GM10266 (cell line): ENCODE results near the gene CNTN6.

Source experiments
- DNase-seq: peaks from one replicate; pipeline ENCODE4 v3.0.0; 2012; ENCODE audit errors: extremely low spot score
- TF ChIP-seq, protein P1 (sequence below): IDR thresholded peaks from 2 replicates; pipeline ENCODE4 v1.5.1; 2012; ENCODE audit warnings: mild to moderate bottlenecking, low read depth; ENCODE audit not compliant: control insufficient read depth, insufficient read depth; ENCODE audit errors: missing control alignments

Gene CNTN6

DNA sequence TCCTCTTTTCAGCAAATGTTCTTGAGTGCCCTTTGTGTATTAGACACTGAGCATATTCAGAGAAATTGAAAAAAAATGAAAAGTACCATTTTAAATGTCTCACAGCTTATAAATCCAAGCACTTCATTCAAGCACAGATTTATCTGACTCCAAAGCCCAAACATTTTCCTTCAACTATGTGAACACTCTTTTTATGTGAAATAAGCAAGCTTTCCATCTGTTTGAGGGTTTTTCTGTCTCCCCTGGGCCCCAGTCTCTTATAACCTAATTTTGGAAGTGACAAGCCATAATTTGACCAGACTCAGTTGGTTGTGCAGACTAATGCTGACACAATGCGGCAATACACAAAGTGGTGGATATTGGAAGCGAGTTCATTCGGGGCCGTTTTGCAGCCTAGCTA is 170.3 kb downstream of the CNTN6 start:
- no peak for DNase-seq
- TF ChIP-seq, protein P1, sequence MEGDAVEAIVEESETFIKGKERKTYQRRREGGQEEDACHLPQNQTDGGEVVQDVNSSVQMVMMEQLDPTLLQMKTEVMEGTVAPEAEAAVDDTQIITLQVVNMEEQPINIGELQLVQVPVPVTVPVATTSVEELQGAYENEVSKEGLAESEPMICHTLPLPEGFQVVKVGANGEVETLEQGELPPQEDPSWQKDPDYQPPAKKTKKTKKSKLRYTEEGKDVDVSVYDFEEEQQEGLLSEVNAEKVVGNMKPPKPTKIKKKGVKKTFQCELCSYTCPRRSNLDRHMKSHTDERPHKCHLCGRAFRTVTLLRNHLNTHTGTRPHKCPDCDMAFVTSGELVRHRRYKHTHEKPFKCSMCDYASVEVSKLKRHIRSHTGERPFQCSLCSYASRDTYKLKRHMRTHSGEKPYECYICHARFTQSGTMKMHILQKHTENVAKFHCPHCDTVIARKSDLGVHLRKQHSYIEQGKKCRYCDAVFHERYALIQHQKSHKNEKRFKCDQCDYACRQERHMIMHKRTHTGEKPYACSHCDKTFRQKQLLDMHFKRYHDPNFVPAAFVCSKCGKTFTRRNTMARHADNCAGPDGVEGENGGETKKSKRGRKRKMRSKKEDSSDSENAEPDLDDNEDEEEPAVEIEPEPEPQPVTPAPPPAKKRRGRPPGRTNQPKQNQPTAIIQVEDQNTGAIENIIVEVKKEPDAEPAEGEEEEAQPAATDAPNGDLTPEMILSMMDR = no peak

DNA sequence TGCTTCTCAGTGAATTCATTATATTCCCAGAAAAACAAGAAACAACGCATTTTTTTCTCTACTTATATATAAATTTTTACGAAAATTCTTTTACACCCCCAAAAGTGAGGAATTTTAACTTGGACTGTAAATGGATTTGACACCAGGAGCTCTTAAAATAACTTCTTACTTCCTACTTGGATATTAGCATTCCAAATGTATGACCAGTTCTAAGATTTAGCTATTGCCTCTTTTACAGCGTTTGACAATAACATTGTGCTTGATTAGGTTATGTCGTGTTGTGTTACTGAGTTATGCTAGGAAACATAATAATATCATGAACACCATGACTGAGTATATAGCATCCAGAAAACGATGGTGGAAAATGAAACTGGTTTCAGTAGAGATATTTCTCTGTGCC is 177.0 kb downstream of the CNTN6 start:
- no peak for DNase-seq
- TF ChIP-seq, protein P1 = no peak

DNA sequence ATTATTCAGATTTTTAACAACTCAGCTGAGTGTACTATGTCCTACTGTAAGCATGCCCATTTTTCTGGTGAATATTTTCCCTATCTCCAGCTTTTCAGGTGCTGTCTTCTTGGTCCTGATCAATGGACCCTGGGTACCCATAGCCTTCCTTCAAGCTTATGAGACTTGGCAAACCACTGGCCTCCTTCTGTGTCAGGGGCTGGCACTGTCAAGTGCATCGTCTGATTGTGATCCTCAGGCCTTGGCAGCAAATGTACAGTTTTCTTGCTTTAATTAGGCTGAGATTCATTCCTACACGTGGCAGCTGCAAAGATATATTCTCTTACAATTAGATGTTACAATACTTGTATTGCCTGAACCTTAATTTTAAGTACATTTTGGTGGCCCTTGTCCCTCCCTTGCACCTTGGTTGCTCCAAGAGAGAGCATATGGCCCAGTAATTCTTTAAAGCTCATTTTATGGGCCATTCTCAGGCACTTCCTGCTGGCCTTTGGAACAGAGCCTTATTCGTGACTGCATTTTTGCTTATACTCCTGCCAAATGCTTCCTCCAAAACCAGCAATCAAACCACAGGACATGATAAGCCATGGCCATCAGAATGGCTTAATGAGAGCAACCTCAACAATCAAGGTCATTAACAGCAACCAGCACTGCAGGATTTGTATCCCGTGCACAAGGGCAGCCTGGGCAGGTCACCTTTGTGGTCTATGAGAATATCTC is 179.9 kb downstream of the CNTN6 start:
- no peak for DNase-seq
- TF ChIP-seq, protein P1 = no peak

DNA sequence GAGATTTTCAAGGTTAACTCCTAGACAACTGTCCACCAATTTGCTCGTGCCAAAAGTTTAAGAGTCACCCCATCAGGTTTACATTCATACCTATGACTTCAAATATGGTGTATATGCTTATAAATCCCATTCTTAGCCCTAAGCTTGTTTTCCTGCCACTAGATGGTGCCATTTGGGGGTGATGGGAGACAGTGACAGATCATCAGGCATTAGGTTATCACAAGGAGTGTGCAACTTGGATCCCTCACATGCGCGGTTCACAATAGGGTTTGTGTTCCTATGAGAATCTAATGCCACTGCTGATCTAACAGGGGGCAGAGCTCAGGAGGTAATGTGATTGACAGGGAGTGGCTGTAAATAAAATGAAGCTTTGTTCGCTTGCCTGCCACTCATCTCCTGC is 182.7 kb downstream of the CNTN6 start:
- TF ChIP-seq, protein P1 = peak; percentile 8
- no peak for DNase-seq

GRCh38 chr3:1287815-1288214 is 195.0 kb downstream of the CNTN6 start:
- TF ChIP-seq, protein P1 = no peak

GRCh38 chr3:1288805-1289494 is 196.1 kb downstream of the CNTN6 start:
- TF ChIP-seq, protein P1 = no peak
- DNase-seq = no peak

More at GRCh38 chr3:1287815-1288214, 195.0 kb downstream of the CNTN6 start:
- DNase-seq = no peak

DNA sequence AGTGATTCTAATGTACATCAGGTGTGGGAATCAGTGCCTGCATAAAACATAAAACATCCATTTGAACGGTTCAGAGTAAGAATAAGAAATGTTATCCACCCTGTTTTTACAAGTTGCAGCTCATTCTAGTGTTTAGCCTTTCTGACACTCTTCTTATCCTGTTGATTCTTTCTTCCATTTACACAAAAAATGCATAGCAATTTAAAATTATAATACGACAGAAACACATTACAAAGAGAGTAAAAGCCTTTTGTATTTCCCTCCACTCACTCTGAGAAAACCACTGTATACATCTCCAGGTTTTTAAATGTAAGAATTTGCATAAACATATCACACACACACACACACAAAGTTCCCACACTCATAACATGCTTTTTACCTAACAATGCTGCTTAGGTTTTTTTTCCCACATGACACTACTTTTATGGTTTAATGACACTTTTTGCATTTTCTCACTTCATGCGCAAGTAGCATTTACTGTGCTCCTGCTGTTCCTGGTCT is 199.8 kb downstream of the CNTN6 start:
- TF ChIP-seq, protein P1 = no peak
- no peak for DNase-seq
